Lung (tissue), 12 donors: Measurements from ENCODE around the gene PRSS23. TPM values are rescaled to one million over a fixed set of nuclear protein-coding genes. Genes with fewer than 3 reads are reported as not detected.

Experiments used
- ATAC-seq: fragments of 200-7000 bp; cut with Tn5 transposase; one replicate; pipeline ENCODE4 v1.9.1; 2020; ENCODE audit warnings: moderate number of reproducible peaks; ENCODE audit not compliant: insufficient read depth, low FRiP score
- DNase-seq, 3 donors: peaks; one replicate each; pipeline ENCODE4 v3.0.0-alpha.2; 2013 to 2017
- H3K27ac ChIP-seq, 2 donors: one replicate each; pipeline ENCODE4 v1.5.1; 2013; ENCODE audit warnings: mild to moderate bottlenecking in 2 of 2, moderate library complexity in 2 of 2, control low read depth in 1 of 2, inconsistent platforms in 1 of 2, low read depth in 1 of 2, low read length in 1 of 2
- H3K27me3 ChIP-seq, 3 donors: one replicate each; pipeline ENCODE4 v1.5.1; 2013; ENCODE audit warnings: low read length in 2 of 3; ENCODE audit not compliant: control insufficient read depth in 3 of 3, insufficient read depth in 3 of 3
- H3K36me3 ChIP-seq, 4 donors: one replicate each; pipeline ENCODE4 v1.5.1; 2013; ENCODE audit warnings: low read length in 4 of 4, mild to moderate bottlenecking in 1 of 4, moderate library complexity in 1 of 4; ENCODE audit not compliant: control insufficient read depth in 4 of 4, insufficient read depth in 4 of 4
- H3K4me1 ChIP-seq, 5 donors: one replicate each; pipeline ENCODE4 v1.5.1; 2013; ENCODE audit warnings: low read length in 5 of 5, mild to moderate bottlenecking in 2 of 5, moderate library complexity in 1 of 5; ENCODE audit not compliant: control insufficient read depth in 5 of 5, insufficient read depth in 5 of 5
- H3K4me3 ChIP-seq: one replicate; pipeline ENCODE4 v1.5.1; 2013; ENCODE audit warnings: mild to moderate bottlenecking, control low read depth, moderate library complexity
- H3K9ac ChIP-seq, 2 donors: one replicate each; pipeline ENCODE4 v1.5.1; 2013; ENCODE audit warnings: low read length in 2 of 2, control low read depth in 1 of 2; ENCODE audit not compliant: insufficient read depth in 1 of 2
- H3K9me3 ChIP-seq, 4 donors: one replicate each; pipeline ENCODE4 v1.5.1; 2013; ENCODE audit warnings: low read length in 3 of 4, mild to moderate bottlenecking in 1 of 4, moderate library complexity in 1 of 4; ENCODE audit not compliant: control insufficient read depth in 4 of 4, insufficient read depth in 3 of 4
- whole genome bisulfite sequencing, 2 donors: extraction: QIAGEN DNeasy Blood & Tissue Kit; methylation state at CpG; one replicate each; pipeline ENCODE4 v1.1.7; 2013; 5-methylcytosine and 5-hydroxymethylcytosine counted together
- polyA plus RNA-seq, 2 donors: library from polyadenylated mRNA; stranded (reverse); fragments of 200-250 nt; gene quantifications; one replicate each; pipeline ENCODE4 v1.2.1, GENCODE V29; 2013
- total RNA-seq, 2 donors: library from RNA; depleted of rRNA in 1 of 2; stranded (reverse); fragments of >200 nt in 1 of 2; gene quantifications; one replicate each; pipeline ENCODE4 v1.2.1, GENCODE V29; 2014 to 2021
- TF ChIP-seq, protein P1 (sequence below): IDR thresholded peaks from 2 replicates; pipeline ENCODE4 v1.5.1; 2012; ENCODE audit warnings: mild to moderate bottlenecking; ENCODE audit errors: control extremely low read depth, extremely low read depth
- donor health status: control.
- donor health status: control.
- donor health status: Bipolar disorder and iron deficiency.
- donor health status: healthy.
- donor health status: DM: yes; HTN: yes; CAD: no.

Gene PRSS23
- total and polyA plus RNA-seq, 4 donors = 9.9 to 86.7 (median 35.0) TPM

DNA sequence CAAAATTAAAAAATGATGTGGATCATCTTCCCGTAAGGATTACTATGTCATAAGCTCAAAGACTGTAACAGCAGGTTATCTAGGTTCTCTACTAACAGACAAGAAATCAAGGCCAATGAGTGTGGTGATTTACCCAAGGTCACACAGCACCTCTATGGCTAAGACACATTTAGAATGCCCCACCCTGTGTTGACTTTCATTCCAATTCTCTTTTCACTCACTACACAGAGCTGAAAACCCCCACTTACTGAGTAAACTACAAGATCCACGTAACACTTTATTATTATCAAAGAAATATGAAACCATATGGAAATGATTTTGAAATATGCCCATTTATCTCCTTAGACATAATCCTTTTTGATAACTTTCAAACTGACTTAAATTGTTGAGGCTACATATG lies 4.8 kb upstream of the PRSS23 start:
- no peaks in the 10 kb centered on the region for H3K36me3 ChIP-seq
- H3K4me3 ChIP-seq = no peak overlapping the region
- TF ChIP-seq, protein P1, sequence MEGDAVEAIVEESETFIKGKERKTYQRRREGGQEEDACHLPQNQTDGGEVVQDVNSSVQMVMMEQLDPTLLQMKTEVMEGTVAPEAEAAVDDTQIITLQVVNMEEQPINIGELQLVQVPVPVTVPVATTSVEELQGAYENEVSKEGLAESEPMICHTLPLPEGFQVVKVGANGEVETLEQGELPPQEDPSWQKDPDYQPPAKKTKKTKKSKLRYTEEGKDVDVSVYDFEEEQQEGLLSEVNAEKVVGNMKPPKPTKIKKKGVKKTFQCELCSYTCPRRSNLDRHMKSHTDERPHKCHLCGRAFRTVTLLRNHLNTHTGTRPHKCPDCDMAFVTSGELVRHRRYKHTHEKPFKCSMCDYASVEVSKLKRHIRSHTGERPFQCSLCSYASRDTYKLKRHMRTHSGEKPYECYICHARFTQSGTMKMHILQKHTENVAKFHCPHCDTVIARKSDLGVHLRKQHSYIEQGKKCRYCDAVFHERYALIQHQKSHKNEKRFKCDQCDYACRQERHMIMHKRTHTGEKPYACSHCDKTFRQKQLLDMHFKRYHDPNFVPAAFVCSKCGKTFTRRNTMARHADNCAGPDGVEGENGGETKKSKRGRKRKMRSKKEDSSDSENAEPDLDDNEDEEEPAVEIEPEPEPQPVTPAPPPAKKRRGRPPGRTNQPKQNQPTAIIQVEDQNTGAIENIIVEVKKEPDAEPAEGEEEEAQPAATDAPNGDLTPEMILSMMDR = no peak
- no peaks in the 10 kb centered on the region for H3K27me3 ChIP-seq
- H3K9me3 ChIP-seq = no peaks in the 10 kb centered on the region
- WGBS, 2 donors = 93 to 98% methylated on average over 2 of the region's 2 CpGs
- ATAC-seq (no peak), DNase-seq (no peak)
- no peak overlapping the region for H3K27ac ChIP-seq
- peaks cover 0 to 10% (median 0%) of the 10 kb centered on the region in 5 donors for H3K4me1 ChIP-seq
- H3K9ac ChIP-seq = no peak overlapping the region

DNA sequence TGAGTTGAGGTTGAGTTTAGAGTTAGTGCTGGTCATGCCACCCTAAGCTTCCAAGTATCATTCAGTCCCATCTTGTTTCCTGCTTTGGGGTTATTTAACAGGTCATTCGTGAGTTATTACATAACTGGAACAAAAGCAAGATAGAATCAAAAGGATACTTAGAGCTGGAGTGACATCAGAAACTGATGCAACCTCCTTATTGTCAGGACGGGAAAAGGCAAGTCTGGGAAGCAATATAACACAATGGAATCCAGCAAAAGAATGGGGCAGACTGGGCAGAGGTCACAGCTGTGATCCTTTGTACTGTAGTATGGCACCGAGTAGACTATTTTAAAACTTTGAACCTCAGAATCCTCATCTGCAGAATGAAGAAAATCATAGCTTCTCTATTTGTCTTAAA lies 4.4 kb upstream of the PRSS23 start:
- Histone ChIP-seq H3K4me3 (no peak overlapping the region), H3K36me3 (no peaks in the 10 kb centered on the region), H3K27me3 (no peaks in the 10 kb centered on the region), H3K4me1 (peaks cover 0 to 14% (median 0%) of the 10 kb centered on the region in 5 donors), H3K9me3 (no peaks in the 10 kb centered on the region), H3K27ac (no peak overlapping the region), H3K9ac (no peak overlapping the region)
- DNase-seq (no peak), ATAC-seq (no peak)
- WGBS, 2 donors = 59 to 67% methylated on average over 3 of the region's 3 CpGs
- TF ChIP-seq, protein P1 = no peak

DNA sequence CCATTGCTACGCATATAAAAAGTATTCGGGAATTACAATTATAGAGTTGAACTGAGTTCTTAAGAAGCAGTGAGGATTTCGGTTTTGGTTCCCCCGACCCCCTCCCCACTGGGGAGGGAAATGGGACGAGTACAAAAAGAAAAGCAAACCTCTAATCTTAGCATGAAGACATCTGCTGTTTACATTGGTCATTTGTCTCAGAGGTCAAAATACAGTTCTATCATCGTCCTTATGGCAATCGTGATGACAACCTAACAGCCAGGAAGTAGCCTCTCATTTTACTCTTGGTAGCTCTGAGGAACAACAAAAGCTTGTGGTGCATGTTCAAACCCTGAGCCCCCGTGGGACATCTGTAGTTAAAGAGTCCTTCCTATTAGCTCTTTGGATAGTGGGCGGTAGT lies 3.2 kb upstream of the PRSS23 start:
- Histone ChIP-seq H3K27me3 (peaks cover 0 to 7% (median 0%) of the 10 kb centered on the region in 3 donors), H3K36me3 (no peaks in the 10 kb centered on the region), H3K27ac (no peak overlapping the region), H3K4me1 (peaks cover 0 to 20% (median 0%) of the 10 kb centered on the region in 5 donors), H3K9ac (no peak overlapping the region), H3K9me3 (no peaks in the 10 kb centered on the region), H3K4me3 (no peak overlapping the region)
- DNase-seq (no peak), ATAC-seq (no peak)
- TF ChIP-seq, protein P1 = no peak
- 66 to 74% methylated on average over 9 of the region's 9 CpGs for WGBS, 2 donors

DNA sequence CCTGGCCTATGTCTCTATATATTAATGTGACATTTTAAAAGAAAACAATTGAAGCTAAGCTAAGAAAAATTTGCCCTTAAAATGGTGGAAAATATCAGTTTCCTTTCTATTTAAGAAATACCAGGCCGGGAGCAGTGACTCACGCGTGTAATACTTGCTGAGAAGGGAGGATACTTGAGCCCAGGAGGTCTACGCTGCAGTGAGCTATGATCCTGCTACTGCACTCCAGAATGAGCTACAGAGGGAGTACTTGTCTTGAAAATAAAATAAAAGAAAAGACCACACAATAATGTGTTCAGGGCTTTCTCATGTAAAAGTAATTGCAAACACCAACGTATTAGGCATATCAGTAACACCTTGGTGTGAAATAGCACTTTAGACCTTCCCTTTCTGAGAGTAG lies 1.4 kb upstream of the PRSS23 start:
- no peak overlapping the region for H3K9ac ChIP-seq
- H3K27ac ChIP-seq = no peak overlapping the region
- no peak for ATAC-seq
- TF ChIP-seq, protein P1 = no peak
- no peaks in the 10 kb centered on the region for H3K9me3 ChIP-seq
- no peaks in the 10 kb centered on the region for H3K36me3 ChIP-seq
- no peak for DNase-seq
- no peak overlapping the region for H3K4me3 ChIP-seq
- H3K27me3 ChIP-seq = peaks cover 0 to 10% (median 0%) of the 10 kb centered on the region in 3 donors
- 94% methylated on average over 5 of the region's 5 CpGs for WGBS, 2 donors
- H3K4me1 ChIP-seq = peaks cover 0 to 27% (median 0%) of the 10 kb centered on the region in 5 donors
